ENCODE results near the gene TSKU.

TSKU gene

GRCh38 chr11:76844511-76844910 lies 61.4 kb downstream of the TSKU start:
- Histone ChIP-seq H3K4me3 (ENCODE audit: low read length) (no peak overlapping the region), H2AFZ (ENCODE audit: low read length) (no peak overlapping the region), H3K79me2 (ENCODE audit: low read length) (no peaks in the 10 kb centered on the region), H3F3A (ENCODE audit: insufficient read depth, low read length) (no peaks in the 10 kb centered on the region), H3K4me1 (ENCODE audit: low read length) (no peaks in the 10 kb centered on the region), H3K36me3 (replicated peaks; ENCODE audit: insufficient read depth, low read length) (no peaks in the 10 kb centered on the region), H3K27me3 (replicated peaks; ENCODE audit: insufficient read depth, low read length) (no peaks in the 10 kb centered on the region), H3K4me2 (ENCODE audit: low read depth, low read length) (no peak overlapping the region), H3K9me3 (replicated peaks; ENCODE audit: insufficient read depth, low read length) (no peaks in the 10 kb centered on the region), H3K27ac (ENCODE audit: low read length) (no peak overlapping the region), H4K20me1 (ENCODE audit: insufficient read depth, low read length) (no peaks in the 10 kb centered on the region), H3K9me2 (replicated peaks; ENCODE audit: insufficient read depth, low read length) (no peaks in the 10 kb centered on the region), H3K9ac (ENCODE audit: low read length) (no peak overlapping the region)
- TF ChIP-seq, protein P1, sequence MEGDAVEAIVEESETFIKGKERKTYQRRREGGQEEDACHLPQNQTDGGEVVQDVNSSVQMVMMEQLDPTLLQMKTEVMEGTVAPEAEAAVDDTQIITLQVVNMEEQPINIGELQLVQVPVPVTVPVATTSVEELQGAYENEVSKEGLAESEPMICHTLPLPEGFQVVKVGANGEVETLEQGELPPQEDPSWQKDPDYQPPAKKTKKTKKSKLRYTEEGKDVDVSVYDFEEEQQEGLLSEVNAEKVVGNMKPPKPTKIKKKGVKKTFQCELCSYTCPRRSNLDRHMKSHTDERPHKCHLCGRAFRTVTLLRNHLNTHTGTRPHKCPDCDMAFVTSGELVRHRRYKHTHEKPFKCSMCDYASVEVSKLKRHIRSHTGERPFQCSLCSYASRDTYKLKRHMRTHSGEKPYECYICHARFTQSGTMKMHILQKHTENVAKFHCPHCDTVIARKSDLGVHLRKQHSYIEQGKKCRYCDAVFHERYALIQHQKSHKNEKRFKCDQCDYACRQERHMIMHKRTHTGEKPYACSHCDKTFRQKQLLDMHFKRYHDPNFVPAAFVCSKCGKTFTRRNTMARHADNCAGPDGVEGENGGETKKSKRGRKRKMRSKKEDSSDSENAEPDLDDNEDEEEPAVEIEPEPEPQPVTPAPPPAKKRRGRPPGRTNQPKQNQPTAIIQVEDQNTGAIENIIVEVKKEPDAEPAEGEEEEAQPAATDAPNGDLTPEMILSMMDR (IDR thresholded peaks at IDR 0.05; ENCODE audit: low read length) = no peak
- no peak for TF ChIP-seq EZH2 (optimal IDR thresholded peaks at IDR 0.05; ENCODE audit: low read depth, low read length)
- no peak for TF ChIP-seq EZH2phosphoT487 (IDR thresholded peaks at IDR 0.05; ENCODE audit: low read length)
- no peak for DNase-seq

DNA sequence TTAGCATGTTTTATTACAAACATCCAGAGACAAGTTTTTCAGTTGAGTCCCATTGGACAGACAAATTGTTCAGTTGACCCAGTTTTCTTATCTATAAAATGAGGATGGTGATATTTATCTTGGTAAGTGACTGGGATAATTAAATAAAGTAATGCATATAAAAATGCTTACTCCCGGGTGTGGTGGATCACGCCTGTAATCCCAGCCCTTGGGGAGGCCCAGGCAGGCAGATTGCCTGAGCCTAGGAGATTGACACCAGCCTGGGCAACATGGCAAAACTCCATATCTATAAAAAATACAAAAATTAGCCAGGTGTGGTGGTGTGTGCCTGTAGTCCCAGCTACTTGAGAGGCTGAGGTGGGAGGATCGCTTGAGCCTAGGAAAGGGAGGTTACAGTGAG lies 61.9 kb downstream of the TSKU start:
- Histone ChIP-seq H3K9ac (ENCODE audit: low read length) (no peak overlapping the region), H3K4me2 (ENCODE audit: low read depth, low read length) (no peak overlapping the region), H3K4me1 (ENCODE audit: low read length) (no peaks in the 10 kb centered on the region), H3K9me3 (replicated peaks; ENCODE audit: insufficient read depth, low read length) (no peaks in the 10 kb centered on the region), H3K9me2 (replicated peaks; ENCODE audit: insufficient read depth, low read length) (no peaks in the 10 kb centered on the region), H3K36me3 (replicated peaks; ENCODE audit: insufficient read depth, low read length) (no peaks in the 10 kb centered on the region), H4K20me1 (ENCODE audit: insufficient read depth, low read length) (no peaks in the 10 kb centered on the region), H3F3A (ENCODE audit: insufficient read depth, low read length) (no peaks in the 10 kb centered on the region), H3K4me3 (ENCODE audit: low read length) (no peak overlapping the region), H2AFZ (ENCODE audit: low read length) (no peak overlapping the region), H3K27ac (ENCODE audit: low read length) (no peak overlapping the region), H3K27me3 (replicated peaks; ENCODE audit: insufficient read depth, low read length) (no peaks in the 10 kb centered on the region), H3K79me2 (ENCODE audit: low read length) (no peaks in the 10 kb centered on the region)
- no peak for DNase-seq
- no peak for TF ChIP-seq EZH2 (optimal IDR thresholded peaks at IDR 0.05; ENCODE audit: low read depth, low read length)
- TF ChIP-seq, protein P1 (IDR thresholded peaks at IDR 0.05; ENCODE audit: low read length) = no peak
- TF ChIP-seq EZH2phosphoT487 (IDR thresholded peaks at IDR 0.05; ENCODE audit: low read length) = no peak

DNA sequence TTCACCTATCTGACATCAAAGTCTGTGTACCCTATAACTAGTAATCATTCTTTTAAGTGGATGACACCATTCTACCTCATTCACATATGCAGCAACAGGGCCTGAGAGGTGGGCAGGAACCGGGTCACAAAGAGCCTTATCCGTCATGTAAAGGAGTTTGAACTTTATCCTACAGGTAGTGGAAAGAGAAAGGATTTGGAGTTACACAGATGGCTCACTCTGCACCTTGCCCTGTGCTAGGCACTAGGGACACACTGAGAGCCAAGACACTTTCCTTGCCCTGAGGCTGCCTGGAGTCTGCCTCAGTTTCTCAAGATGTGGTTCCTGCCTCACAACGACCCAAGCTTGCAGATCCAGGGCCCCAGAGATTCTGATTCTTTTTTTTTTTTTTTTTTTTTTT lies 63.3 kb downstream of the TSKU start:
- no peak for TF ChIP-seq EZH2 (optimal IDR thresholded peaks at IDR 0.05; ENCODE audit: low read depth, low read length)
- TF ChIP-seq, protein P1 (IDR thresholded peaks at IDR 0.05; ENCODE audit: low read length) = no peak
- TF ChIP-seq EZH2phosphoT487 (IDR thresholded peaks at IDR 0.05; ENCODE audit: low read length) = no peak
- H3K79me2 ChIP-seq (ENCODE audit: low read length) = no peaks in the 10 kb centered on the region

More for the DNA sequence above, 63.3 kb downstream of the TSKU start:
- H3K4me3 ChIP-seq (ENCODE audit: low read length) = no peak overlapping the region
- H3K9ac ChIP-seq (ENCODE audit: low read length) = no peak overlapping the region
- H4K20me1 ChIP-seq (ENCODE audit: insufficient read depth, low read length) = no peaks in the 10 kb centered on the region
- no peaks in the 10 kb centered on the region for H3K4me1 ChIP-seq (ENCODE audit: low read length)
- H3K27ac ChIP-seq (ENCODE audit: low read length) = no peak overlapping the region
- H3K4me2 ChIP-seq (ENCODE audit: low read depth, low read length) = no peak overlapping the region
- no peak for DNase-seq
- no peaks in the 10 kb centered on the region for H3K9me3 ChIP-seq (replicated peaks; ENCODE audit: insufficient read depth, low read length)
- H3F3A ChIP-seq (ENCODE audit: insufficient read depth, low read length) = no peaks in the 10 kb centered on the region
- H3K9me2 ChIP-seq (replicated peaks; ENCODE audit: insufficient read depth, low read length) = no peaks in the 10 kb centered on the region
- no peaks in the 10 kb centered on the region for H3K36me3 ChIP-seq (replicated peaks; ENCODE audit: insufficient read depth, low read length)
- H3K27me3 ChIP-seq (replicated peaks; ENCODE audit: insufficient read depth, low read length) = no peaks in the 10 kb centered on the region
- no peak overlapping the region for H2AFZ ChIP-seq (ENCODE audit: low read length)

Data from MM.1S (cell line).